H9 (cell line): ENCODE data around the gene NHSL1. TPM values are rescaled to one million over a fixed set of nuclear protein-coding genes. Genes with fewer than 3 reads are reported as not detected.
A peak's percentile ranks its signal among the peaks of the same experiment; 100 is the strongest.

ENCODE experiments used
- DNase-seq: peaks from one replicate; pipeline ENCODE4 v3.0.0-alpha.2; 2017
- H2AFZ ChIP-seq: one replicate; pipeline ENCODE4 v1.6.1; 2013; ENCODE audit warnings: mild to moderate bottlenecking, low read length, control low read depth, moderate library complexity
- H2AK5ac ChIP-seq: 2 replicates; pipeline ENCODE4 v1.6.1; 2013; ENCODE audit warnings: low read length, control low read depth, mixed read lengths; ENCODE audit not compliant: insufficient read length
- H2BK120ac ChIP-seq: one replicate; pipeline ENCODE4 v1.6.1; 2013; ENCODE audit warnings: low read depth, mild to moderate bottlenecking, low read length, control low read depth, inconsistent platforms; ENCODE audit not compliant: poor library complexity, severe bottlenecking
- H2BK12ac ChIP-seq: 2 replicates; pipeline ENCODE4 v1.6.1; 2013; ENCODE audit warnings: low read length, control low read depth, mixed read lengths, low read depth; ENCODE audit not compliant: insufficient read length
- H2BK15ac ChIP-seq: 2 replicates; pipeline ENCODE4 v1.6.1; 2013; ENCODE audit warnings: low read depth, low read length, control low read depth
- H2BK20ac ChIP-seq: one replicate; pipeline ENCODE4 v1.6.1; 2013; ENCODE audit warnings: low read depth, mild to moderate bottlenecking, low read length, control low read depth, inconsistent platforms; ENCODE audit not compliant: poor library complexity, severe bottlenecking
- H2BK5ac ChIP-seq: 2 replicates; pipeline ENCODE4 v1.6.1; 2013; ENCODE audit warnings: low read length, control low read depth, mixed read lengths; ENCODE audit not compliant: insufficient read length
- H3K14ac ChIP-seq: 2 replicates; pipeline ENCODE4 v1.6.1; 2013; ENCODE audit warnings: low read length, control low read depth; ENCODE audit not compliant: insufficient read depth
- H3K18ac ChIP-seq: 2 replicates; pipeline ENCODE4 v1.6.1; 2013; ENCODE audit warnings: low read depth, mild to moderate bottlenecking, mixed read lengths, low read length, control low read depth; ENCODE audit not compliant: insufficient read length
- H3K23ac ChIP-seq: 2 replicates; pipeline ENCODE4 v1.6.1; 2013; ENCODE audit warnings: low read length, control low read depth, mixed read lengths, low read depth; ENCODE audit not compliant: insufficient read length
- H3K23me2 ChIP-seq: 2 replicates; pipeline ENCODE4 v1.6.1; 2013; ENCODE audit warnings: low read depth, mild to moderate bottlenecking, mixed read lengths, low read length, control low read depth; ENCODE audit not compliant: insufficient read length, poor library complexity, severe bottlenecking
- H3K27ac ChIP-seq: 2 replicates; pipeline ENCODE4 v1.5.1; 2013; ENCODE audit warnings: low read length, control low read depth, mixed read lengths, low read depth; ENCODE audit not compliant: insufficient read length
- H3K27me3 ChIP-seq: 2 replicates; pipeline ENCODE4 v1.6.1; 2013; ENCODE audit warnings: low read length, control low read depth, inconsistent platforms; ENCODE audit not compliant: insufficient read depth
- H3K4ac ChIP-seq: 2 replicates; pipeline ENCODE4 v1.6.1; 2013; ENCODE audit warnings: low read depth, mild to moderate bottlenecking, control low read depth, inconsistent platforms, low read length, moderate library complexity
- H3K4me1 ChIP-seq: 2 replicates; pipeline ENCODE4 v1.6.1; 2013; ENCODE audit warnings: low read length, control low read depth, inconsistent platforms; ENCODE audit not compliant: insufficient read depth
- H3K4me2 ChIP-seq: 2 replicates; pipeline ENCODE4 v1.6.1; 2013; ENCODE audit warnings: low read length, control low read depth, mixed read lengths; ENCODE audit not compliant: insufficient read length, insufficient read depth
- H3K56ac ChIP-seq: 2 replicates; pipeline ENCODE4 v1.6.1; 2013; ENCODE audit warnings: low read depth, mild to moderate bottlenecking, mixed read lengths, low read length, control low read depth; ENCODE audit not compliant: insufficient read length
- H3K79me1 ChIP-seq: 2 replicates; pipeline ENCODE4 v1.6.1; 2013; ENCODE audit warnings: low read depth, mild to moderate bottlenecking, moderate library complexity, low read length, control low read depth, inconsistent platforms; ENCODE audit not compliant: insufficient read depth, poor library complexity, severe bottlenecking
- H3K79me2 ChIP-seq: 2 replicates; pipeline ENCODE4 v1.6.1; 2013; ENCODE audit warnings: low read length, control low read depth, inconsistent platforms; ENCODE audit not compliant: insufficient read depth
- H3K9ac ChIP-seq: 2 replicates; pipeline ENCODE4 v1.6.1; 2013; ENCODE audit warnings: low read length, control low read depth, mixed read lengths; ENCODE audit not compliant: insufficient read length; ENCODE audit errors: extremely low read depth
- H3K9me3 ChIP-seq: one replicate; pipeline ENCODE4 v1.6.1; 2013; ENCODE audit warnings: low read depth, low read length, inconsistent platforms; ENCODE audit not compliant: control insufficient read depth
- H3T11ph ChIP-seq: one replicate; pipeline ENCODE4 v1.6.1; 2013; ENCODE audit warnings: mild to moderate bottlenecking, low read length, control low read depth, inconsistent platforms
- H4K20me1 ChIP-seq: one replicate; pipeline ENCODE4 v1.6.1; 2013; ENCODE audit not compliant: control insufficient read depth, insufficient read length, insufficient read depth
- H4K5ac ChIP-seq: 2 replicates; pipeline ENCODE4 v1.6.1; 2013; ENCODE audit warnings: low read depth, mild to moderate bottlenecking, mixed read lengths, low read length, control low read depth; ENCODE audit not compliant: insufficient read length
- H4K8ac ChIP-seq: replicated peaks from 2 replicates; pipeline ENCODE4 v1.6.1; 2013; ENCODE audit warnings: low read length, control low read depth, mixed read lengths, low read depth; ENCODE audit not compliant: insufficient read length
- H4K91ac ChIP-seq: 2 replicates; pipeline ENCODE4 v1.6.1; 2013; ENCODE audit warnings: low read depth, mild to moderate bottlenecking, moderate library complexity, mixed read lengths, low read length, control low read depth; ENCODE audit not compliant: insufficient read length
- H3K27ac Mint-ChIP-seq, 3 experiments: 2 replicates in 2 of 3; 3 replicates in 1 of 3; pipeline ENCODE4 v1.8.0; 2020 to 2021; ENCODE audit warnings: mixed read lengths in 3 of 3, mild to moderate bottlenecking in 1 of 3, moderate library complexity in 1 of 3
- H3K27me3 Mint-ChIP-seq: 2 replicates; pipeline ENCODE4 v1.8.0; 2021; ENCODE audit warnings: low read depth, mild to moderate bottlenecking, moderate library complexity, mixed read lengths
- H3K36me3 Mint-ChIP-seq, 3 experiments: 2 replicates in 2 of 3; 3 replicates in 1 of 3; pipeline ENCODE4 v1.8.0; 2020 to 2021; ENCODE audit warnings: low read depth in 3 of 3, mixed read lengths in 3 of 3; ENCODE audit not compliant: insufficient read depth in 1 of 3
- H3K4me1 Mint-ChIP-seq, 2 experiments: 2 replicates each; pipeline ENCODE4 v1.8.0; 2020; ENCODE audit warnings: mixed read lengths in 2 of 2
- H3K4me3 Mint-ChIP-seq, 2 experiments: 2 replicates in 1 of 2; 3 replicates in 1 of 2; pipeline ENCODE4 v1.8.0; 2020 to 2021; ENCODE audit warnings: mild to moderate bottlenecking in 2 of 2, mixed read lengths in 2 of 2, moderate library complexity in 1 of 2
- H3K9me3 Mint-ChIP-seq, 2 experiments: 2 replicates in 1 of 2; 3 replicates in 1 of 2; pipeline ENCODE4 v1.8.0; 2020; ENCODE audit warnings: mild to moderate bottlenecking in 2 of 2, mixed read lengths in 2 of 2, moderate library complexity in 1 of 2
- WGBS: extraction: QIAGEN DNeasy Blood & Tissue Kit; methylation state at CpG from one replicate; pipeline ENCODE4 v1.1.7; 2013; ENCODE audit warnings: missing lambda C conversion rate, low lambda C conversion rate, mixed read lengths; ENCODE audit not compliant: insufficient read length; ENCODE audit errors: extremely low coverage; 5-methylcytosine and 5-hydroxymethylcytosine counted together
- total RNA-seq: library from RNA; stranded (reverse); gene quantifications from 2 replicates; pipeline ENCODE4 v1.2.1, GENCODE V29; 2021
- TF ChIP-seq, protein P1 (sequence below): fragments of 200-600 bp; sonication (generic); conservative IDR thresholded peaks from 3 replicates; pipeline ENCODE4 v1.8.0; 2021; ENCODE audit warnings: antibody characterized with exemption, mild to moderate bottlenecking

NHSL1 gene
- total RNA-seq, 1 experiment from 2014 or later, result 28.7 TPM

GRCh38 chr6:138539876-138540275, 40.6 kb upstream of the NHSL1 start:
- Histone ChIP-seq H3K27ac (no peak overlapping the region), H3K14ac (no peak overlapping the region)

More at GRCh38 chr6:138539876-138540275, 40.6 kb upstream of the NHSL1 start:
- H3K18ac ChIP-seq, result no peak overlapping the region
- H3T11ph ChIP-seq, result no peak overlapping the region
- no peak for DNase-seq
- H3K4ac ChIP-seq, result no peak overlapping the region
- H3K9ac ChIP-seq, result no peak overlapping the region
- H2BK20ac ChIP-seq, result no peak overlapping the region
- no peaks in the 10 kb centered on the region for H3K27me3 ChIP-seq
- no peak overlapping the region for H4K5ac ChIP-seq
- no peak overlapping the region for H3K4me2 ChIP-seq
- no peaks in the 10 kb centered on the region for H3K9me3 Mint-ChIP-seq
- H3K27me3 Mint-ChIP-seq, result no peaks in the 10 kb centered on the region
- TF ChIP-seq, protein P1, sequence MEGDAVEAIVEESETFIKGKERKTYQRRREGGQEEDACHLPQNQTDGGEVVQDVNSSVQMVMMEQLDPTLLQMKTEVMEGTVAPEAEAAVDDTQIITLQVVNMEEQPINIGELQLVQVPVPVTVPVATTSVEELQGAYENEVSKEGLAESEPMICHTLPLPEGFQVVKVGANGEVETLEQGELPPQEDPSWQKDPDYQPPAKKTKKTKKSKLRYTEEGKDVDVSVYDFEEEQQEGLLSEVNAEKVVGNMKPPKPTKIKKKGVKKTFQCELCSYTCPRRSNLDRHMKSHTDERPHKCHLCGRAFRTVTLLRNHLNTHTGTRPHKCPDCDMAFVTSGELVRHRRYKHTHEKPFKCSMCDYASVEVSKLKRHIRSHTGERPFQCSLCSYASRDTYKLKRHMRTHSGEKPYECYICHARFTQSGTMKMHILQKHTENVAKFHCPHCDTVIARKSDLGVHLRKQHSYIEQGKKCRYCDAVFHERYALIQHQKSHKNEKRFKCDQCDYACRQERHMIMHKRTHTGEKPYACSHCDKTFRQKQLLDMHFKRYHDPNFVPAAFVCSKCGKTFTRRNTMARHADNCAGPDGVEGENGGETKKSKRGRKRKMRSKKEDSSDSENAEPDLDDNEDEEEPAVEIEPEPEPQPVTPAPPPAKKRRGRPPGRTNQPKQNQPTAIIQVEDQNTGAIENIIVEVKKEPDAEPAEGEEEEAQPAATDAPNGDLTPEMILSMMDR, result no peak
- H3K4me1 ChIP-seq, result peaks cover 5% of the 10 kb centered on the region; the same call in 1 of the 2 replicates
- H3K79me2 ChIP-seq, result no peaks in the 10 kb centered on the region
- no peak overlapping the region for H2BK15ac ChIP-seq
- no CpG with 5 or more reads among the region's 1 CpG for WGBS
- peaks cover 67 to 69% of the 10 kb centered on the region in 2 experiments for H3K4me1 Mint-ChIP-seq
- no peak overlapping the region for H2BK120ac ChIP-seq
- H2AFZ ChIP-seq, result no peak overlapping the region
- H3K23me2 ChIP-seq, result no peaks in the 10 kb centered on the region
- no peak overlapping the region for H2BK12ac ChIP-seq
- H4K20me1 ChIP-seq, result no peaks in the 10 kb centered on the region
- no peak overlapping the region for H3K4me3 Mint-ChIP-seq
- H3K27ac Mint-ChIP-seq, result 0 out of 7 replicates have a peak overlapping the region, but pooled peaks of 1 of the 3 experiments have one; percentile 19
- H2BK5ac ChIP-seq, result no peak overlapping the region
- no peaks in the 10 kb centered on the region for H3K79me1 ChIP-seq
- H4K91ac ChIP-seq, result no peak overlapping the region
- H4K8ac ChIP-seq, result no peak overlapping the region
- H3K36me3 Mint-ChIP-seq, result no peaks in the 10 kb centered on the region
- H3K23ac ChIP-seq, result no peak overlapping the region
- H3K9me3 ChIP-seq, result no peaks in the 10 kb centered on the region
- no peak overlapping the region for H2AK5ac ChIP-seq
- H3K56ac ChIP-seq, result no peak overlapping the region
